ENCODE data around the gene INF2. TPM values are rescaled to one million over a fixed set of nuclear protein-coding genes. Genes with fewer than 3 reads are reported as not detected.

Gene INF2
- total and polyA plus RNA-seq, 2 donors (not counting 3 experiments of a cell fraction or from before 2014, with no cell fraction given), result 55.3 to 124 TPM

DNA sequence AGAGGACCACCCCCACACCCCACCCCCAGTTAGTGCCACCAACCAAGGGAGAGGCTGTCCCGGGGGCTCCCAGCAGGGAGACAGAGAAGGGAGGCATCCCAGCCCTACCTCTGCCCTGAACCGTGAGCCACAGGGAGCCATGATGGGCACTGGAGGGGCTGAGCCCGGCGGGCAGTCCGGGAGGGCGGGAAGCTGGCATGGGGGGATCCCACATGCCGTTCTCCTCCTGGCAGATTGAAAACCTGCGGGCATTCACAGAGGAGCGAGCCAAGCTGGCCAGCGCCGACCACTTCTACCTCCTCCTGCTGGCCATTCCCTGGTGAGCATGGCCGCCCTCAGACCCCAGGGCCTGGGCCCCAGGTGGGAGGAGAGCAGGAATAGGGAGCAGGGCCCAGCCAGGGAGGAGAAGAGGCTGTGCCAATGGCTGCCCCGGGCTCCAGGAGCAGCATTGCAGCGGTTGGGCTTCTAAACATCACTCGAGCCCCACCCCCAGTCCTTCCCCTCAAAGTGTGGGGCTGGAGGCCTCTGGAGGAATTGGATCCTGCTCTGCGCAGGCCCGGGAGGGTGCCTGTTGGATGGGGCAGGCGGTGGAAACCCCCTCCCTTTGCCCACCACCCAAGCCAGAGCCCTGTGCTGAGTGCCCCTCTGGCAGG, 20.1 kb downstream of the INF2 start:
- Histone ChIP-seq H3K36me3 (ENCODE audit: control insufficient read depth in 2 of 2, extremely low read depth in 1 of 2, insufficient read depth in 2 of 2, low read length in 2 of 2) (peaks cover 8 to 36% of the 10 kb centered on the region in 2 experiments), H3K79me2 (ENCODE audit: control insufficient read depth, insufficient read depth, low read length) (no peaks in the 10 kb centered on the region), H4K20me1 (replicated peaks; ENCODE audit: control insufficient read depth, extremely low read depth, insufficient read depth, low read length) (no peaks in the 10 kb centered on the region), H3K9me1 (replicated peaks; ENCODE audit: control insufficient read depth, extremely low read depth, insufficient read depth, low read length) (no peaks in the 10 kb centered on the region), H3K27me3 (ENCODE audit: control insufficient read depth in 2 of 2, insufficient read depth in 2 of 2, low read length in 2 of 2) (no peaks in the 10 kb centered on the region), H3K4me3 (replicated peaks in 1 of 3; ENCODE audit: insufficient read depth in 1 of 3, low read depth in 1 of 3, low read length in 3 of 3) (no peak overlapping the region), H2AFZ (ENCODE audit: low read depth, low read length) (no peak overlapping the region), H3K9ac (replicated peaks; ENCODE audit: extremely low read depth, insufficient read depth, low read length) (no peak overlapping the region), H3K9me3 (replicated peaks; ENCODE audit: control insufficient read depth, insufficient read depth, low read length) (no peaks in the 10 kb centered on the region), H3K27ac (ENCODE audit: insufficient read depth, low read depth, low read length) (no peak overlapping the region), H3K4me2 (ENCODE audit: insufficient read depth, low read length) (no peak overlapping the region), H3K4me1 (ENCODE audit: control insufficient read depth, extremely low read depth, insufficient read depth, low read length) (no peaks in the 10 kb centered on the region)
- no TSS peak for BruUV-seq (replicated peaks)
- intact Hi-C loops (cut with micrococcal nuclease), result no loop called here
- DNase-seq (ENCODE audit: low read depth, low spot score) (no peak), FAIRE-seq (no peak)
- ChIA-PET POLR2A (no interaction called here), CTCF (interaction anchor here (0.7 to 2.0 kb wide), 15 partner anchors 12 to 62 kb away, joined by 3 to 30 read pairs (median 4); no protein-coding TSS in a partner anchor)
- TF ChIP-seq POLR2AphosphoS5 (IDR thresholded peaks at IDR 0.05; ENCODE audit: insufficient read depth, low read depth, low read length) (no peak), MYC (IDR thresholded peaks at IDR 0.05; ENCODE audit: low read depth, low read length) (no peak), POLR2A (IDR thresholded peaks at IDR 0.05; ENCODE audit: low read depth, low read length) (no peak), JUN (IDR thresholded peaks at IDR 0.05; ENCODE audit: borderline replicate concordance, insufficient read depth, insufficient read length, low read depth) (no peak), EZH2 (IDR thresholded peaks at IDR 0.05; ENCODE audit: borderline replicate concordance, low read depth, low read length, severe bottlenecking) (no peak), GATA2 (IDR thresholded peaks at IDR 0.05; ENCODE audit: insufficient read depth, insufficient read length, low read depth, low read length) (no peak), FOS (IDR thresholded peaks at IDR 0.05; ENCODE audit: borderline replicate concordance, insufficient read depth, low read length) (no peak)
- TF ChIP-seq, protein P1, sequence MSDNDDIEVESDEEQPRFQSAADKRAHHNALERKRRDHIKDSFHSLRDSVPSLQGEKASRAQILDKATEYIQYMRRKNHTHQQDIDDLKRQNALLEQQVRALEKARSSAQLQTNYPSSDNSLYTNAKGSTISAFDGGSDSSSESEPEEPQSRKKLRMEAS (IDR thresholded peaks at IDR 0.05; ENCODE audit: insufficient read depth, insufficient read length), result no peak
- TF ChIP-seq, protein P2, sequence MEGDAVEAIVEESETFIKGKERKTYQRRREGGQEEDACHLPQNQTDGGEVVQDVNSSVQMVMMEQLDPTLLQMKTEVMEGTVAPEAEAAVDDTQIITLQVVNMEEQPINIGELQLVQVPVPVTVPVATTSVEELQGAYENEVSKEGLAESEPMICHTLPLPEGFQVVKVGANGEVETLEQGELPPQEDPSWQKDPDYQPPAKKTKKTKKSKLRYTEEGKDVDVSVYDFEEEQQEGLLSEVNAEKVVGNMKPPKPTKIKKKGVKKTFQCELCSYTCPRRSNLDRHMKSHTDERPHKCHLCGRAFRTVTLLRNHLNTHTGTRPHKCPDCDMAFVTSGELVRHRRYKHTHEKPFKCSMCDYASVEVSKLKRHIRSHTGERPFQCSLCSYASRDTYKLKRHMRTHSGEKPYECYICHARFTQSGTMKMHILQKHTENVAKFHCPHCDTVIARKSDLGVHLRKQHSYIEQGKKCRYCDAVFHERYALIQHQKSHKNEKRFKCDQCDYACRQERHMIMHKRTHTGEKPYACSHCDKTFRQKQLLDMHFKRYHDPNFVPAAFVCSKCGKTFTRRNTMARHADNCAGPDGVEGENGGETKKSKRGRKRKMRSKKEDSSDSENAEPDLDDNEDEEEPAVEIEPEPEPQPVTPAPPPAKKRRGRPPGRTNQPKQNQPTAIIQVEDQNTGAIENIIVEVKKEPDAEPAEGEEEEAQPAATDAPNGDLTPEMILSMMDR (IDR thresholded peaks at IDR 0.05; ENCODE audit: extremely low read depth in 1 of 2, insufficient read depth in 1 of 2, low read depth in 1 of 2, low read length in 2 of 2), result no peak
- dilution Hi-C loops (cut with MboI; ENCODE audit: extremely low pct_ligation_motif_present, low sequenced_read_pairs), result no loop called here

All from endothelial cell of umbilical vein (primary cell).